Sigmoid colon (tissue), 4 donors: Measurements from ENCODE around the gene SIPA1L3.

Source experiments
- POLR2A ChIP-seq, 2 donors: fragments of 450-650 bp; IDR thresholded peaks; one replicate each; pipeline ENCODE4 v1.6.1; 2016; ENCODE audit warnings: antibody characterized with exemption in 2 of 2, mild to moderate bottlenecking in 2 of 2, moderate library complexity in 2 of 2
- POLR2AphosphoS5 ChIP-seq, 4 donors: sonication (generic); formaldehyde crosslinking; IDR thresholded peaks; one replicate each; pipeline ENCODE4 v1.6.1; 2017; ENCODE audit warnings: antibody characterized with exemption in 4 of 4
- TF ChIP-seq, protein P1 (sequence below), 4 experiments: fragments of 450-650 bp in 3 of 4; fragments of 200-600 bp in 1 of 4; IDR thresholded peaks; one replicate each; pipeline ENCODE4 v1.5.1; 2016 to 2019; ENCODE audit warnings: antibody characterized with exemption in 4 of 4, mild to moderate bottlenecking in 3 of 4, moderate library complexity in 2 of 4

GRCh38 chr19:37966211-37966661, 59.2 kb downstream of the SIPA1L3 start:
- TF ChIP-seq, protein P1, sequence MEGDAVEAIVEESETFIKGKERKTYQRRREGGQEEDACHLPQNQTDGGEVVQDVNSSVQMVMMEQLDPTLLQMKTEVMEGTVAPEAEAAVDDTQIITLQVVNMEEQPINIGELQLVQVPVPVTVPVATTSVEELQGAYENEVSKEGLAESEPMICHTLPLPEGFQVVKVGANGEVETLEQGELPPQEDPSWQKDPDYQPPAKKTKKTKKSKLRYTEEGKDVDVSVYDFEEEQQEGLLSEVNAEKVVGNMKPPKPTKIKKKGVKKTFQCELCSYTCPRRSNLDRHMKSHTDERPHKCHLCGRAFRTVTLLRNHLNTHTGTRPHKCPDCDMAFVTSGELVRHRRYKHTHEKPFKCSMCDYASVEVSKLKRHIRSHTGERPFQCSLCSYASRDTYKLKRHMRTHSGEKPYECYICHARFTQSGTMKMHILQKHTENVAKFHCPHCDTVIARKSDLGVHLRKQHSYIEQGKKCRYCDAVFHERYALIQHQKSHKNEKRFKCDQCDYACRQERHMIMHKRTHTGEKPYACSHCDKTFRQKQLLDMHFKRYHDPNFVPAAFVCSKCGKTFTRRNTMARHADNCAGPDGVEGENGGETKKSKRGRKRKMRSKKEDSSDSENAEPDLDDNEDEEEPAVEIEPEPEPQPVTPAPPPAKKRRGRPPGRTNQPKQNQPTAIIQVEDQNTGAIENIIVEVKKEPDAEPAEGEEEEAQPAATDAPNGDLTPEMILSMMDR (IDR thresholded peaks at IDR 0.05): no peak
- TF ChIP-seq POLR2A (IDR thresholded peaks at IDR 0.05) (no peak), POLR2AphosphoS5 (IDR thresholded peaks at IDR 0.05) (no peak)
